Measurements from ENCODE around the gene TMEM165.

Gene TMEM165

DNA sequence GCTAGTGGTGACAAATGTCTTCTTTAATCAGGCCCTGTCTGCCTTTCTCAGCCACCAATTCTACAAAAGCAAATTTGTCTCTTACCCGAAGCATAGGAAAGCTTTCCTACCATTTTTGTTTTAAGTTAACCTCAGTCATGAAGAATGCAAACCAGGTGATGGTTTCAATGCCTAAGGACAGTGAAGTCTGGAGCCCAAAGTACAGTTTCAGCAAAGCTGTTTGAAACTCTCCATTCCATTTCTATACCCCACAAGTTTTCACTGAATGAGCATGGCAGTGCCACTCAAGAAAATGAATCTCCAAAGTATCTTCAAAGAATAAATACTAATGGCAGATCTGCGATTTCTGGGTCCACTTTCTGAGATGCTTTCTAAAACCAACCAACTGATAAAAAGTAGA is 25.8 kb upstream of the TMEM165 start:
- no peak for DNase-seq

DNA sequence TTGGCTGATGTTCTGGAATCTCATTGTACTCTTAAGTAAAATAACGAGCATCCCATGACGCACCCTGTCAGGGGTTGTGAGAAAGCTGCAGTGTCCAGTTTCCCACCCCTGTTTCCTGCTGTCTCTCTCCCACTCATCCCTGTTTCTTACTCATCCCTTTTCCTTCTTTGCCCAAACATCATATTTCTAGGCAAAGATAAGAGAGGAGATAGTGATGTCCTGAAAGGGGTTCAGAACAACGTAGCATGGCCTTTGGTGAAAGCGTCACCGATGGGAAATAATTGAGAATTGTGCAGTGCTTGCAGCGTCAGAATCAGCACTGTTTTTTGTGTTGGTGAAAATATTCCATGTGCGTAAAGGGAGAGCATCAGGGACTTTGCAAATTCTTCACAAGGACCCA is 23.5 kb upstream of the TMEM165 start:
- DNase-seq, result no peak

DNA sequence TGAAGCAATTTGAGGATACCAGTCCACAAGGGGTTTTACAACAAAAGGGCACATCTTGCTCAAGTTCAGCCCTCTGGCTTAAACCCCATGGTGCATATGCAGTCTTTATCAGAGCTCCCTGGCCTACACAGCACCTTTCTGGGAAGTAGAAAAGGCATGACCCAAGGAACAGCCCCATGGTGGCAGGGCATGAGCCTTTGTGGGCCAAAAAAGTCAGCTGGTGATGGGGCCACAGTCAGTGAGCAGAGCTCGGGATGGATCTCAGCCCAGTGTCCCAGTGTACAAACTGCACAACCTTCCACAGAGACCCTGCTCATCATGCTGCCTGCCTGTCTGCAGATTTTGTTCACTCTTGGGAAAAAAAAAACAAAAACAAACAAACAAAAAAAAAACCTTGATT is 22.3 kb upstream of the TMEM165 start:
- no peak for DNase-seq

DNA sequence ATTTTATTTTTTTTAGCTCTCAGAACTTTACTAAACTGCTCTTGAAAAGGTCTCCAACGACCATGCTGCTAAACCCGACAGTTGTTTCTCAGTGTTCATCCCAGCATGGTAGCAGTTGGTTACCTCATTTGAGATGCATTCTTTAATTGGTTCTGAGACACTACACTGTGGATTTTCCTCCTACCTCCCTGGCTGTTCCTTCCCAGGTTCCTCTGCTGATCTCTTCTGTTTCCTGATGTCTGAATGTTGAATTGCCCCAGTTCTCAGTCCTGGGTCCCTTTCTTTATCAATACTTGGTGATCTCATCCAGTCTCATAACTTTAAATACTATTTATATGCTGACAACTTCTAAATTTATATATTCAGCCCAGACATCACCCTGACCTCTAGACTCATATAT is 19.1 kb upstream of the TMEM165 start:
- no peak for DNase-seq

DNA sequence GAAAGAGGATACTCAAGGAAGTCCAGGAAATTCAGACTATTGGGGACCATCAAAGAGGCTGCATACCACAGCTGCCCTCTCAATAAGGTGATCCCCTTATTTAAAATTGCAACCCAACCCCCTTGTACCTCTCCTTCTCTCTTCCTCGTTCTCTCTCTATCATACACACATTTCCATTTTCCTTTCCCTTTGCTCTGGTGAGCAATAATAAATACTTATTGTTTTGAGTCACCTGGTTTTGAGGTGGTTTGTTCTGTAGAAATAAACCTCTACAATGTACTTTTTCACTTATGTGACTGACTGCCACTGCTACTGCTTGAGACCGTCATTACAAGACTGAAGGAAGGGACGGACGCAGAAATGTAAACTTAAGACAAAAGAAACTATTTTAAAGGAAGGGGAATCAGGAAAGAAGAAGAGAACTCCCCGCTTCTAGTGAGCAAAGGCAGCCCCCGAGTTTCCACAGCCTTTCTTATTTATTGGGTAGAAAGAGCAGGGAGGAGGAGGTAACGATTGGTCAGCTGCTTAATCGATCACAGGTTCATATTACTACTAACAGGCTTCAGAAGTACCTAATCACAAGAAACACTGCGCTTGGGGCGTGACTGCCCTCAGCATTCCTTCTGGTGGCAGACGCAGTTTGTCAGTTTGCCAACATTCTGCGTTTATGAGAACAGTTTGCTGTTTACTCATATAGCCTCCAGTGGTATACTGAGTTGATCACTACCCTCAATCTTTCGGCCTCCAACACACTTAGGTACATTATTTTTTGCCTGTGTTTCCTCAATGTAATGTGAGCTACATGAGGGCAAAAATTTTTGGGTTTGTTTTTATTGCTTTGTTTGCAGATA is 16.9 kb upstream of the TMEM165 start:
- DNase-seq, result no peak

DNA sequence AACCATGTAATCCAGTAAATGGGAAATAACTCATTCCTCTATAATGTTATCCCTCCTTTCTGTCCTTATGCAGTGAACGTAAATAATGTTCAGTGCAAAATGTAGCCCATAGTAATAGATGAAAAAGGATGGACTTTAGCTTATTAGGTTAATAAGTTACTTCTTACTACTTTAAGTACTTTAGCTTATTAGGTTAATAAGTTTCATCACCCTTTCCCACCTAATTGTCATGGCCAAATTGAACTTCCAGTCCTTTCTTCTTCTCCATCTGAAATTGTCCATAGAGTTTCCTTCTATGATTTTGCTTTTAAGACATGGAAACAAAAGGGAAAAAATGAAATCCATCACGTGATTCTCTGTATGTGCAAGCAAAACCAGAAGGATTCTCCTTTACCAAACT is 15.2 kb upstream of the TMEM165 start:
- DNase-seq, result no peak

DNA sequence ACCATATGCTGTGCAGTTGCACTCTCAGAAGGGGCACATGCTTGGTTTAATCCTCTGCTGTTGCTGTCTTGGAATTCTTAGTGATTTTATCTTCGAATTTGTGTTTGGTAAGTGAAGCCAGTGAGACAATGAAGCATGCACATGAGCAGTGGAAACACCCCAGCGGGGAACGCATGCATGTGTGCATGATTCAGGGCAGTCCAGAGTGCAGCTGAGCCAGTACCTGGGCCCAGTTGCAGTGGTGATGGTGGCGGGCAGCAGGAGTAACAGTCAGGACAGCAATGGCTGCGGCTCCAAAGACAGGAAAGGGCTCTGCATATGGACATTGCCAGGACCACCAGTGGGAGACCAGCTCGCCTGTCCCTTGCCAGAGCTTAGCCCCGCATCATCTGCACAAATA is 14.3 kb upstream of the TMEM165 start:
- DNase-seq, result no peak

DNA sequence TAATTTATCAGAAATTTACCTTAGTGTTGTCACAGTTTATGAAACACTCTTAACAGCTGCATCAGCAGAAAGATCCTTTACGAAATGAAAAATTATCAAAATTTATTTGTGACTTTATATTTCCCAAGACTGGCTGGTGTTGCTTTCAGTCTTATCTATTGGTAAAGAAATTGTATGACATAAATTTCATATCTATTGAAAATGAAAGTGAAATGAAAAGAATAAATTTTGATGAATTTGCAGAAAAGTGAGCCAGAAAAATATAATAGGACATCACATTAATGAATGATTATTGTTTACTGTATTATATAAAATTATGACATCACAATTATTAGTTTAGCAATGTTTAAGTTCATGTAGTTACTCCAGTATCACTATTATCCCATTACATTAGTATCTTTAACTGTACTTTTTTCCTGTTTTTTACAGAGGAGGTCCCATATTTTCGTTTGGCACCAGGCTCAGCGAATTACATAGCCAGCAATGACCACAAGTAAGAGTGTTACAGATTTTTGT is 13.2 kb upstream of the TMEM165 start:
- DNase-seq, result no peak

DNA sequence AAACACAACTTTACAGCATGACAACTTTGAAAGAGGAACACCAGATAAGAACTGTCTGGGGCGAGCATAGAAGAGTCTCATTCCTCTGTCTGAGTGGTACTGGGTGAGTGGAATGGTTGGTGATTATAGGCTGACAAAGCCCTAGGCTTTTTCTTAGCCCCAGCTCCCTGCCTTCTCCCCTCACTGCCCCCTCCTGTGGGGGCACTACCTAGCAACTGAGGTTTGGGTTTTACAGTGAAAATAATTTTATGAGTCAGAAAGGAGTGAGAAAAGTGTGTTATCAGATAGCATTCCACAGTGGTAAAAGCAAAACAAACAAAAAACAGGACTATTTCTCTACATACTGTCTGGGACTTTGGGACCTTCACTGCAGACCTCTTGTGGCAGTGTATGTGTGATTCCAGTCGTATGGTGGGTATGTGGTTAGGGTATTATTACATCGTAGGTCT is 10.5 kb upstream of the TMEM165 start:
- DNase-seq, result peak; percentile 30

DNA sequence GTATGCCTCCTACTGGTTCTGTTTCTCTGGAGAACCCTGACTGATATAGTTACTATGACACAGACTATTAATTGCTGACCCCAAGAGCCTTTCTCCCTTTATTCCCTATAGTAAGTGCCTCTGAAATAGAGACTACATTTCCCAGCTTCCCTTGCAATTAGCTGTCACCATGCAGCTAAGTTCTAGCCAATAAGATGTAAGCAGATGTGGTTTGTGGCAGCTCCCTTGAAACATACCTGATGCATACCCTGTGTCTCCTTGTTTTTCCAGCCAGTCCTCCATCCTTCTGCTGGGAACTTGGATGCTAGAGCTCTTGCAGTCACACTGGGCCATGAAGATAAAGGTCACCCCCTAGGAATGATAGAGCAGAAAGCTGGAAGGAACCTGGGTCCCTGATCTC is 9.7 kb upstream of the TMEM165 start:
- DNase-seq, result peak; percentile 28

DNA sequence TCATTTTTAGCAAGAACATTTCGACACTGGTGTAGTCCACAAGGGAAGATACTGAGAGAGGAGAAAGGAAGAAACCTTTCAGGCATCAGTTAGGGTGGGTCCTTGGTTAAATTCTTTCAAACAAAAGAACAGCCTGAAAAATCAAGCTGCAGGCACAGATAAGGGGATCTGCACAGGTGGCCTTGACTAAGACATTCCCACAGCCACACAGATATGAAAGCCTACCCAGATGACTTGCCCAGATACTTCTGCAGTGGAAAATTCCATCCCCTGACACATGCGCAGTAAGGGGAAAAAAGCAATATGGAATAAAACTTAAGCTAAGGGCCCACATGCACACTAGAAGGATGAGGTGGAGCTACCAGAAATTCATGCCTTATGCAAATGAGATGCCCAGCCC is 8.9 kb upstream of the TMEM165 start:
- DNase-seq, result no peak

DNA sequence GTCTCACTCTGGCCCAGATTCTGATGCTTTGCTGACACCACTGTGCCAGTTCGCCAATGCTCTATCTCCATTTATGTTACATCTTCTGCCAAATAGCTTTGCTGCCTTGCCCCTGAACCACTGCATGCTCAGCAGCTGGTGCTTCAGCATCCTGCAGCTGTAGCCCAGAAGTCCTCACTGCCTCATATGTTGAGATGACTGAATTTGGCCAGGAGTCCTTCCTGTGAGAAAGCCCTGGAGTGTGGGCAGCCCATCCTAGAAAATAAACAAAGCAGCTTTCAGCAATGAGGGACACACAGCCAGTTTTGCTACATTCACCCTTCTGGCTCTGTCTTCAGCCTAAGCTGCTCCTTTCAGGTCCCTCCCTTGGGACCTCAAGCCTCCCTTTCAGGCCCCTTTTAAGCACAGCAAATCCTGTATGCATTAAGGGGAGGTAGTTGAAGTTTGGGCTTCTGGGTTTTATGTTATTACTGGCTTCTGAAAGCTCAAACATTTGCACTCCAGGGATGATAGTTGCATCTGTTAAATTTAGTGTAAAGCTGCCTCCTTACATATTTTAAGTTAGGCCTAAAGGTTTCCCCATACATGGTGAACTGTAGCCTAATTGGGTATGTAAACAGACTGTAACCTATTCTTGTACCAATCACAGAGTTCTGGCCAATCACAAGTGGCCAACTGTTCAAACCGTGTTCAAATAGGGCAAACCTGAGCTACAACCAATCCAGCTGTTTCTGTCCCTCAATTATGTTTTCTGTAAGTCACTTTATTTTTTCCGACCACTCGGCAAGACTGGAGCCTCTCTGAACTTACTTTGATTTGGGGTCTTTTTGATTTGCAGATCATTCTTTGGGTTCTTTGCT is 2.1 kb upstream of the TMEM165 start:
- no peak for DNase-seq

DNA sequence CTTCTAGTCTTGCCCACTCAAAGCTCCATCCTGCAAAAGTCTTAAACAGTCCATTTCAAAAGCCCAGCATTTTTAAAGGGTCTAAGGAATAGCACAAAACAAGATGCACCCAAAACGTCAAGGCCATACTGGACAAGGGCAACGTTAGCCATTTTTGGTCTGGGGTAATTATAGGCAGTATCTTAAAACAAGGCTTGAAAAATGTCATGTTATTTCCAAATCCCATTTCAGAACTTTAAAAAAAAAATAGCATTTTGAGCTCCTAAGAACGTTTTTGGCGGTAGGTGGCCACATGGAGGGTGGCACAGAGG is 584 bp upstream of the TMEM165 start:
- DNase-seq, result no peak

DNA sequence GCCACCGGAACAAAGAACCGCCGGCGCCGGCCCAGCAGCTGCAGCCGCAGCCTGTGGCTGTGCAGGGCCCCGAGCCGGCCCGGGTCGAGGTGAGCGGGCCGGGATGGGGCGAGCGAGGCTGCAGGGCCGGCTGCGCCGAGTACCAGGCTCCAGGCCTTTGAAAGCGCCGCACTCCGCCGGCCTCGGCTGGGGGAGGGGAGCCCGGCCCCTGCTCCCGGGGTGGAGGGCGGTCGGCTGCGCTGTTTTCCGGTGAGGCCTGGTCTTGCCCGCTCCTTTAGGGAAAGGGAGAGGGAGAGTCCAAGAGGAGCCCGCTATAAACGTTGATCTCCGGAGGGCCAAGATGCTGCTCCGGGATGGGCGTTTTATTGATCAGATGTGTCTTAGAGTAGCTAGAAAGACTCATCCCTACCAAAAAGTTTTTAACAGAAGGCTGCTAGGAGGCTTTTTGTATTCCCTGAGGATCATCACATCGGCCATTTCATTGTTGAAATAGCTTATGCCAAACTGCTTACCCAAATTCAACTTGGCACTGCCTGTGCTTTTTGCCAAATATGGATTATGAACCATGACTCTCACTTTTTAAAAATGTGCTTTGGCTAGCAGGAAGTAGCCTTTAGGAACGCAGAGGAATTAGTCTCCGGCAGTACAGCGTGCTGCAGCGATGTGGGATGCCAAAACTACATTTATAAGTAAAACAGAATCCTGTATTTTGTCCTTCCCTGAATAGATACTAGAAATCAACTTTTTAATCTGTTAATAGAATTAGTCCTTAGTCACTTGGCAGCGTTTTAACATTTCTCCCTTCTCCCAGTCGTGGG is 760 bp downstream of the TMEM165 start:
- no peak for DNase-seq

DNA sequence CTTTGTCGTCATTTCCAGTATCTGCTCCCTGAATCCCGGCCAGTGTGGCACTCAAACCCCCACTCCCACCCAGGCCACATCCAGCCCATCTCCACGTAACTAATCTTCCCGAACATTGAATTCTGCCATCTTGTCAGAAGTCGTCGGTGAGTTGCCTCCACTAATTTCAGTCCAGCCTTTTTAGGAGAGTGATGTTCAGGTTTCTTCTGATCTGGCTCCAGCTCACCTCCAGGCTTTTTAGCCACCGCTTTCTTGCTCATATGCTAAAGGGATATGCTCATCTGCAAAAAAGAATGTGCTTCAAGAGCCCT is 1.3 kb downstream of the TMEM165 start:
- no peak for DNase-seq

DNA sequence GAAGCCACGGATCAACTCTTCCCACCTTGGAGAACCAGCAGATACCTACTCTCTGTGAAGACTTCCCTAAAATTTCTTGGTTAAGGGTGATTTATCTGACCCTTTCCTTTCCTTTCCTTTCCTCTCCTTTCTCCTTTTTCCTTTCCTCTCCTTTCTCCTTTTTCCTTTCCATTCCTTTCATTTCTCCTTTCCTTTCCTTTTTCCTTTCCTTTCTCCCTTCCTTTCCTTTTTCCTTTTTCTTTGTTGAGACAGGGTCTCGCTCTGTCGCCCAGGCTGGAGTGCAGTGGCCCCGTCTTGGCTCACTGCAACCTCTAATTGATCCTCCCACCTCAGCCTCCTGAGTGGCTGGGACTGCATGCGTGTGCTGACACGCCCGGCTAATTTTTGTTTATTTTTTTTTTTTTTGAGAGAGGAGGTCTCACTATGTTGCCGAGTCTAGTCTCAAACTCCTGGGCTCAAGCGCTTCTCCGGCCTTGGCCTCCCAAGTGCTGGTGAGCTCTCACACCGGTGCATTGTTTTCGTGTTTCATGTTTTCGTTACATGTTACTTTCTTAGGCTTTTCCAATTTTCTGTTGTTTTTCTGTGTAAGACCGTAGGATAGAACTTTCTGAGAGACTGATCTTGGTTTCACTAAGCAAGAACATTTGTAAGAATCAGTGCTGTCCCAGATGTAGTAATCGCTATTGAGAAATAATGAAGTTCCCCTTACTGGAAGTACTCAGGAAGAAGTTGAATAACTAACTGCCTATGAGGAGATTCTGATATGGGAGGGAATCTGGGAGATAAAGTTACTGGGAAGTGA is 2.0 kb downstream of the TMEM165 start:
- peak; percentile 59 for DNase-seq

DNA sequence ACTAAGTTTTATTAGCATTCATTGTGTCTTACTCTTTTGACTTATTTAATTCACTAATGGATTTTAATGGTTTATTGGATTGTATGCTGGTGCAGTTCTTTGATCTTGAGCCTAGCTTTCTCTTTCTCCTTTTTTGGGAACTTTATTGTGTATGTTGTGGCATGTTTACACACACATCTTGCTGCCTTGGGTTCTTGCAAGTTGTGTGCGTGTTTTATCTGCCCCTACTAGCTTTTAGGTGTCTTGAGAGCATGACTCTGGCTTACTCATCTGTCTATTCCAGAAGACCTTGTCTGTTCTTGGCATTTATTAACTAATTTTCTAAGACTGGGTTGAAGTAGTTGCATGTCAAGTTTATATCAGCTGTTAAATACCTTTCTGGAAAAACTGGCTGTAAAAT is 2.7 kb downstream of the TMEM165 start:
- peak; percentile 44 for DNase-seq

DNA sequence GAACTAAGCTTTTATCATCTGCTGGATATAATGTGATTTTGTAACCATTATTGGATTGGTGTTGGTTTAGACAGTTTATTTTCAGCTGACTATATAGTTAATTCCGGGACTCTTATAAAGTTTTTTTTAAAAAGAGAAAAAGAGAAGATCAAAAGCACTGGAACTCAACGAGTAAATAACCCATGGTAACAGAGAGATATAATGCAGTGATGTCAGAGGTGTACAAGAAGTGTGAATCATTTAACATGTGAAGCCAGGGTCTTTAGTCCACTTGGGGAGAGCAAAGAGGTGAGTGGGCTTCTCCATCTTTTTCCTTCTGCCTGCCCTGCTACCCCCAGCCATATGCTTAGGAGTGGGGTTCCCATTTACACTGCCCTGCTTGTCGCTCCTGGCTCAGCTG is 3.2 kb downstream of the TMEM165 start:
- DNase-seq, result no peak

DNA sequence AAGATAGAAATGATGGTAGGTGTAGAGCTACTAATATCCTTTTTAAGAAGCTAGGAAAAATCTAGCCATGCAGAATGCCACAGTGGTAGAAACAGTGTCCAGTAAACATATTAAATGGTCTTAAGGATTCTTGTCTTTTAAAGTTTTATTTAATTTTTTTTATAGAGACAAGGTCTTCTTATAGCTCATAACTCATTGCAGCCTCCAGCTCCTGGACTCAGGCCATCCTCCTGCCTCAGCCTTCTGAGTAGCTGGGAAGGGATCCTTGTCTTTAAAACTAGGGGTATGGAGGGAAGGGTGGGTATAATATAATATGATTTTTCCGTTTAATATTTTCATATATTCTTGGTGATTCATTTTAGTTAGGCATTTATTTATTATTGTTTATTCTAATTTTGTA is 3.8 kb downstream of the TMEM165 start:
- no peak for DNase-seq

DNA sequence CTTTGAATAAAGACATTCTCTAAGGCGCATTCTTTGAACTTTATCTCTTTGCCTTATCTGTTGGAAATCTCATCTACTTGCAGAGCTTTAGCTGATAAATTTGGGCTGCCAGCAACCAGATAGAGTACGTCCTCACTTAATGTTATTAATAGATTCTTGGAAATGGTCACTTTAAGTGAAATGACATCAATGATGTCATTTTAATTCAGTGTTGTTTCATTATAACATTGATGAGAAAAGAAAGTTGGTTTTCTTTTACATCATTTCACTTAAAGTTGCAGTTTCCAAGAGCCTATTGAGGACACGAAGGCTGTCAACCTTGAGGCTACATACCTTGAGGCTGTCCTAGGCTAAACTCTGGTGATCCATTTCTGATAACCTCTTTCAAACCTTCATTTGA is 9.3 kb downstream of the TMEM165 start:
- no peak for DNase-seq

DNA sequence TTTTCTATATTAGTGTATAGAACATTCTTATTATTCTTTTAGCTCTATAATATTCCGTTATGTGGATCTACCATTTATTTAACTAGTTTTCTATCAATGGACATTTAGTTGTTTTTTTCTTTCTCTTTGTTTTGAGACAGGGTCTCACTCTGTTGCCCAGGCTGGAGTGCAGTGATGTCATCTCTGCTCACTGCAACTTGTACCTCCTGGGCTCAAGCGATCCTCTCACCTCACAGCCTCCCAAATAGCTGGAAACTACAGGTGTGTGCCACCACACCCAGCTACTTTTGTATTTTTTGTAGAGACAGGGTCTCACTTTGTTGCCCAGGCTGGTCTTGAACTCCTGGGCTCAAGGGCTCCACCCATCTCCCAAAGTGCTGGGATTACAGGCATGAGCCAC is 10.8 kb downstream of the TMEM165 start:
- DNase-seq, result no peak

DNA sequence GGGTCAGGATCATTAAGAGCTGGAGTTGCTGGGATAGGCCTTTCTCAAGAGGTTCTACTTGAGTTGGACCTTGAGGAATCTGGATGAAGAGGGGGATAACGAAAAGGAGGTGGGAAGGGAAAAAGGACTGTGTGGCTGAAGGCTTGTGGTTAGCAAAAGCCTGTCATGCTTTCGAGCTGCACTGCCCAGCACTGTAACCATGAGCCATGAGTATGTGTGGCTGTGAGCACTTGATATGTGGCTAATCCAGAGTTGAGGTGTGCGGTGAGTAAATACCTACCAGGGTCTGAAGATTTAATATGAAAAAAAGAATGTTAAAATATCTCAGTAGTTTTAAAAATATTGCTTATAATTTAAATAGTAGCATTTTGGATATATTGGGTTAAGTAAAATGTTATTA is 11.4 kb downstream of the TMEM165 start:
- no peak for DNase-seq

DNA sequence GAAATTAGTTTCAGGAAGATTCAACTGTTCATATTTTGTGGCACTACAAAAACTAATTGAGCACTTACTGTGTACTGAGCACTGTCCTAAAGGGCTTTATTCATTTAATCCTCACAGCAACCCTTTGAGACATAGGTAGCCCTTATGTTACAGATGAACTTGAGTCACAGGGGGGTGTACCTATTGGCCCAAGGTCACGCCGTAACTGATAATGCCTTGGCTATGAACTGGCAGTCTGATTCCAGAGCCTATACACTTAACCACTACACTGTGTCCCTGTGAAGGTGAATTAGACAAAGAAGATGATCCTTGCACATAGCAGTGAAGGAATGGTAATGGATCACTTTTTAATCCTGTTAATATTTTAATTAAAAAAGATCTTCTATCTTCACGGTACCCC is 12.0 kb downstream of the TMEM165 start:
- no peak for DNase-seq

All from NCI-H226 (cell line).